Panc1 (cell line): ENCODE results near the gene TRPM5. TPM values are rescaled to one million over a fixed set of nuclear protein-coding genes. Genes with fewer than 3 reads are reported as not detected.

Experiments used
- ATAC-seq: fragments of 200-7000 bp; cut with Tn5 transposase; 2 replicates; pipeline ENCODE4 v1.9.1; 2020; ENCODE audit warnings: mild to moderate bottlenecking, moderate library complexity
- BruUV-seq: library from RNA; stranded (reverse); fragments of 400-500 nt; replicated peaks from 2 replicates; lab custom pipeline; 2021; lab: Mats Ljungman, UMichigan
- CTCF ChIA-PET: fragments of 300-600 bp; sonication (Branson Sonifier 250); formaldehyde crosslinking; loops from one replicate; lab custom pipeline; 2022; ENCODE audit warnings: antibody characterized with exemption; lab: Charles Lee
- POLR2A ChIA-PET: fragments of 300-600 bp; sonication (Branson Sonifier 250); formaldehyde crosslinking; loops from one replicate; lab custom pipeline; 2022; ENCODE audit warnings: antibody characterized with exemption; lab: Charles Lee
- DNase-seq: peaks from one replicate; pipeline ENCODE4 v3.0.0-alpha.2; 2010; ENCODE audit warnings: low read depth, low spot score
- H3K27ac ChIP-seq: 2 replicates; pipeline ENCODE4 v1.5.1; 2011; ENCODE audit warnings: mild to moderate bottlenecking, low read length, inconsistent platforms
- H3K27me3 ChIP-seq: fragments of 200-500 bp; sonication (Bioruptor generic); 2 replicates; pipeline ENCODE4 v1.6.0; 2014; ENCODE audit warnings: low read length, inconsistent platforms; ENCODE audit not compliant: control insufficient read depth, insufficient read depth
- H3K36me3 ChIP-seq: fragments of 200-500 bp; sonication (Bioruptor generic); 2 replicates; pipeline ENCODE4 v1.5.1; 2014; ENCODE audit warnings: inconsistent platforms, mild to moderate bottlenecking, low read length, moderate library complexity; ENCODE audit not compliant: control insufficient read depth, insufficient read depth
- H3K4me1 ChIP-seq: 2 replicates; pipeline ENCODE4 v1.5.1; 2011; ENCODE audit warnings: inconsistent platforms, mild to moderate bottlenecking, low read length, moderate library complexity; ENCODE audit not compliant: control insufficient read depth, insufficient read depth
- H3K4me3 ChIP-seq, 2 experiments: 2 replicates each; pipeline ENCODE4 v1.5.1; 2011 to 2012; ENCODE audit warnings: low read depth in 2 of 2, low read length in 2 of 2, mild to moderate bottlenecking in 2 of 2, inconsistent platforms in 1 of 2, moderate library complexity in 1 of 2
- H3K9me3 ChIP-seq: fragments of 200-500 bp; sonication (Bioruptor generic); 2 replicates; pipeline ENCODE4 v1.5.1; 2014; ENCODE audit warnings: low read depth, mild to moderate bottlenecking, inconsistent platforms, low read length, moderate library complexity; ENCODE audit not compliant: control insufficient read depth, insufficient read depth
- CTCF ChIP-seq: fragments of 450-650 bp; IDR thresholded peaks from 2 replicates; pipeline ENCODE4 v1.5.1; 2017; ENCODE audit warnings: mild to moderate bottlenecking
- POLR2AphosphoS5 ChIP-seq: IDR thresholded peaks from 2 replicates; pipeline ENCODE4 v1.6.1; 2012; ENCODE audit warnings: mild to moderate bottlenecking, low read depth, low read length, moderate library complexity
- REST ChIP-seq, 2 experiments: IDR thresholded peaks; 2 replicates each; pipeline ENCODE4 v1.6.1; 2011 to 2012; ENCODE audit warnings: low read depth in 2 of 2, control low read depth in 1 of 2, low read length in 1 of 2, mild to moderate bottlenecking in 1 of 2, moderate library complexity in 1 of 2; ENCODE audit not compliant: insufficient read depth in 1 of 2
- SIN3A ChIP-seq: IDR thresholded peaks from 2 replicates; pipeline ENCODE4 v1.6.1; 2012; ENCODE audit warnings: low read depth, mild to moderate bottlenecking, low read length, moderate library complexity, borderline replicate concordance; ENCODE audit not compliant: insufficient read depth
- TCF7L2 ChIP-seq: IDR thresholded peaks from 2 replicates; pipeline ENCODE4 v1.6.1; 2011; ENCODE audit warnings: mild to moderate bottlenecking, low read depth, low read length, inconsistent platforms
- in situ Hi-C: cut with HindIII; loops from 2 replicates; pipeline ENCODE4 v1.10.0; 2016; ENCODE audit warnings: low sequenced_read_pairs, low pct_unique_long_range_greater_than_20kb
- intact Hi-C: fragments of 100-400 bp; cut with micrococcal nuclease; formaldehyde crosslinking; loops from one replicate; pipeline ENCODE4 v1.10.0; 2022; ENCODE audit not compliant: unreplicated experiment
- total RNA-seq: library from RNA; stranded (reverse); gene quantifications from one replicate; pipeline ENCODE4 v1.2.1, GENCODE V29; 2021; ENCODE audit not compliant: unreplicated experiment

TRPM5 gene
- total RNA-seq, 1 experiment from 2014 or later = 0.08 TPM

- in situ Hi-C loops = no loop called here
- ChIA-PET POLR2A (no interaction called here), CTCF (no interaction called here)
- TF ChIP-seq CTCF = no peak
- TF ChIP-seq REST (IDR thresholded peaks at IDR 0.05; ENCODE audit: insufficient read depth in 1 of 2, low read depth in 2 of 2, low read length in 1 of 2) = no peak
- no peak for TF ChIP-seq TCF7L2
- TF ChIP-seq SIN3A = no peak
- no peak for TF ChIP-seq POLR2AphosphoS5
- no peak for DNase-seq
- no peak overlapping the region for H3K4me3 ChIP-seq
- no peak for ATAC-seq
- H3K36me3 ChIP-seq = no peaks in the 10 kb centered on the region
- intact Hi-C loops = no loop called here
- BruUV-seq = no TSS peak
- H3K4me1 ChIP-seq = no peaks in the 10 kb centered on the region
- H3K27ac ChIP-seq = no peak overlapping the region
- H3K9me3 ChIP-seq = peaks cover 8% of the 10 kb centered on the region; the same call in 1 of the 2 replicates
- peaks cover 21% of the 10 kb centered on the region for H3K27me3 ChIP-seq
Measured at GRCh38 chr11:2488004-2488403, 43.7 kb upstream of the TRPM5 start.

- intact Hi-C loops = no loop called here
- Histone ChIP-seq H3K36me3 (no peaks in the 10 kb centered on the region), H3K4me1 (no peaks in the 10 kb centered on the region), H3K27ac (no peak overlapping the region), H3K4me3 (no peak overlapping the region), H3K9me3 (peaks cover 8% of the 10 kb centered on the region; the same call in 1 of the 2 replicates), H3K27me3 (peaks cover 29% of the 10 kb centered on the region)
- ChIA-PET CTCF (no interaction called here), POLR2A (no interaction called here)
- no peak for DNase-seq
- BruUV-seq = no TSS peak
- no peak for ATAC-seq
- in situ Hi-C loops = no loop called here
- TF ChIP-seq TCF7L2 = no peak
- no peak for TF ChIP-seq SIN3A
- TF ChIP-seq CTCF = no peak
- TF ChIP-seq POLR2AphosphoS5 = no peak
- no peak for TF ChIP-seq REST (IDR thresholded peaks at IDR 0.05; ENCODE audit: insufficient read depth in 1 of 2, low read depth in 2 of 2, low read length in 1 of 2)
Measured at GRCh38 chr11:2484576-2485125, 40.3 kb upstream of the TRPM5 start.
